ENCODE measurements around the gene SLC2A9.

Gene SLC2A9

DNA sequence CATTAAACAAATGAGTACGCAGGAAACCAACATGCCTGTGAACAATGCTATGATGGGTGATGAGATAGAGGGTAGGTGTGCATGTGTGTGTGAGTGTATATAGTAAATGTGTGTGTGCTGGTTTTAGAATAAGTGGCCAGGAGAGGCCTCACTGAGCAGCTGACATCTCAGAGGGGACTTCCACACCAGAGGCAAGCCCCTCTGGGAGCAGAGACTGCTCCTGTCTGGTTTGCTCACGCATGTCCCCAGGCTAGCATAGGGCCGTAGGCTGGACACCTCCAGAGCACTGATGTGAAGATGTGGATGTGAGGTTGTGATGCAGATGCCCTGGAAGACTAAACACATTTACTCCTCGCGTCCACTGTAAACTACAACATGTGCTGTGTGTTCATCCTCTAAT, 135.3 kb downstream of the SLC2A9 start:
- no peak for DNase-seq

DNA sequence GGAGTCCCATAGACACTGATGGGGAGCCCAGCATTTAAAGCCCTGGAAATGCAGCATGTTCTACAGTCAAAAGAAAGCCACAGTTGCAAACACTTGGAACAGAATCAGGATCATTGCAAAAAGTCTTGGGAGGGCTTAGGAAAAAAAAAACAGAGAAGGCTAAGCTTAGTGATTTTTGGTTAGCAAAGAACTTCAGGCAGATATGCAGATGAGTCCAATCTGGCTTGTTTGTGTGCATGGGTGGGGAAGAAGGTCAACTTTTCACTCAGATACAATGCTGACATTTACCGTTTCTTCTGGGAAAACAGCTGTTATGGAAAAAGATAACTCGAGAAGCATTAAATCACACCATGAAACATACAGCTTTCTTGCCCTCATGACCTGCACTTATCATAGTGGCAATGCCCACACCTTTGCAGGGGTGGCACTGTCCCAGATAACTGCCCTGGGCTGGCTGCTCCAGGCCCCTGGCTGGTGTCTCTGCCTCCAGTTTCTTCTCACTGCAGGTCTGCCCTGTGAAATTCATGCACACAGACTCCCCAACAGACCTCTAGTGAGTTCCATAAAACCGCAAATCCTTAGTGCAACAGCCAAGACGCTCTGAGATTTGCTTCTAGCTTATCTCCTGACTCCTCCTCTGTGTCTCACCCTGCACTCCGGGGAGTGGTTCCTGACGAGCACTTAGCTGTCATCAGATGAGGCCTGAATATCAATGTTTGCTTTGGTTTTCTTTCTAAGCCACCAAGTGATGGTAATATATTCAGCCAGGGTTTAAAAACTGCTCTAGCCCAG, 140.7 kb downstream of the SLC2A9 start:
- no peak for DNase-seq

DNA sequence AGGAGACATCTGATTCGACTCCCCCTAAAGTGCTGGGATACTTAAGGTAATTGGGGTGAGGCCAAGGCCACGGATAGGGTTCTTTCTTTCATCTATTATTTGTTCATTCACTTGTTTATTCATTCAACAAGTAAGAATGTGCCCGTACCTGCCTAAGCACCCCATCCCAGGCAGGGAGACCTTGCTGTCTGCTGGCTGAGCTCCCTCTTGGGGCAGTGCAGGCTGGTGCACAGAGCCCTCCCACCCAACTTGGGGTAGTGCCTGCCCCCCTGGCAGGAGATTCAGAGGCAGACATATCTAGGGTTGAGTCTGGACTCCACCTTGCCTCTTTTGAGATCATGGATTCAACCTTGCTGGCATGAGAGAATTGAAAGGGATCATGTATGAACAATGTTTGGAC, 144.2 kb downstream of the SLC2A9 start:
- no peak for DNase-seq

DNA sequence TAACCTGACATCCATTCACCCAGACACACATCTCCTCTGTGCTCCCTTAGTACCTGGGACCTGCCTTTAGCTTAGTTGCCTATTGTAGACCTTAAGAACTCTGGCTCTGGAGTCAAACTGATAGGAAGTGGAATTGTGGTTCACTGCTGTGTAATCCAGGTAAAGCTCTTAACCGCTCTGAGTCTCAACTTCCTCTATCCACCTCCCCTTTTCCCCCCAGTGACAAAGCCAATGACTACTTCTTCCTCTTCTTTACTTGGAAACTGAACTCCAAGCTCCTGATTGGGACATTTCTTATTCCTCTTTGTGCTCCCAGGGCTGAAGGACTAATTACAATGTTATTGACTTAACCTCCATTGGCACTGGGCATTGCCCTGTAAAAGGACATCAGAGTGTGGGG, 145.8 kb downstream of the SLC2A9 start:
- peak; percentile 45 to 75 (median 60) for DNase-seq

DNA sequence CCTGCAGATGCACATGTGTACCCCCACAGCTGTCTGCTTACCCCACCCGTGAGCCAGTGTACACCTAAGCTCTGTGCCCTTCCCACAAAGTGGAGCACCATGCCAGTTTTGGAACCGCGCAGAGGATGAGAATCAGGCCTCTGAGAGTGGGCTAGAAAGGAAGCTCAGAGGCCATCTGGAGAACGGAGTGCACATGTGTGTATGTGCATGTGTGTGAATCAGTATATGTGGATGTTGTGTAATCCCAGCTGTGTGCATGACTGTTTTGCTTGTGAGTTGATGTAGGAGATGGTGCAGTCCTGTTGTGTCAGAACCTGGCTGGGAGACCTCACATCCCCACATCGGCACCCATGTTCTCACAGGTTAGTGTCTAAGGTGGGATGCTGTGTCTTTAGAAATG, 146.9 kb downstream of the SLC2A9 start:
- no peak for DNase-seq

DNA sequence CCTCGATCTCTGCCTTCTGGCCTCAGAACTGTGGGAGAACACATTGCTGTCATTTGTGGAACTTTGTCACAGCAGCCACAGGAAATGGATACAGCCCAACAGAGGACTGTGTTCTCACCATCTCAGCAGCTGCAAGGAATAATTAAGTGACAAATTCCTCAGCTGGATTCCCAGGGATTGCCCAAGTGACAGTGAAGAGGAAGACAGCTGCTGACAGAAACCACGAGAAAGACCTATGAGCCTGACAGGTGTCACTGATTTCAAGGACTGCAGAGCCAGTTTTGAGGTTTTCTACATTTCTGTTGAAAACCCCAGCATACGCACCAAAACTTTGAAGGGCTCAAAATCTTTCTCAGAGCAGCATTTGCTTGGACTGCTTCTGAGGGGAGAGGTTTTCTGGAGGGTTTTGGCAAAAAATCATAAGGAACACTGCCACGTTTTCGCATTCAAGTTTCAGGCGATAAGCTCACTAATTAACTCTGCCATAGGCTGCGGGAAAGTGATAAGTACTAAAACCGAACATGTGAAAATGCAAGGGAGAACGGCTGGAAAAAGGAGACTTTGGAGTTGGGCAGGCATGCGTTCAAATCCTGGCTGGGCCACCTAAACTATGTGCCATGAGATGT, 151.0 kb downstream of the SLC2A9 start:
- DNase-seq: no peak

DNA sequence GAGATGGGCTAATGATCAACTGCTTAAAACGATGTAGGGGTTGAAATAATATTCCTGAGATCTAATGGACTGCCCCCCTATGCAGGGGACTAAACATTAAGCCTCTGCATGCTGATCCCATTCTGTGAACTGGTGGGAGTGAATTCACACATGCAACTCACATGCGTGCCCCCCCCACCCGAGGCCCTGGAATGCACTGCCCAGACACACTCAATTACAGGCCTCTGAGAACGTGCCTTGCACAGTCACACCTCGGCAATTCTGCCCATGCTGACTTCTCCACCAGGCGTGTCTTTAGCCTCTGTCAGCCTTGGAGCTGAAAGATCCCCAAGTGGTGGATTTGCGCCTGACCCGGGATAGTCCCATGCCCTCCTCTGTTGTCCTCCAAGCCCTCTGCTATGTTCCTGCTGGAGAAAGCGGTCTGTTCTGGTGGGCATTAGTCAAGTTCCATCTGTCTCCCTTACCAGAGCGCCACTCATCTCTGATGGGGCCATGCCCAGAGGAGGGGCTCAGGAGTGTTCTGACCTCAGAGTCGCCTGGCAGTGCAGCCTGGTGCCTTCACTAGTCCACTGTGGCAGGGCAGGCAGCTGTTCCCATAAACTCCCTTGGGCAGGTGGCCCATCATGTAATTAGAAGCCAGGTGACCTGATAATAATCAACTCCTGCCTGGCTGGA, 153.4 kb downstream of the SLC2A9 start:
- DNase-seq: no peak

DNA sequence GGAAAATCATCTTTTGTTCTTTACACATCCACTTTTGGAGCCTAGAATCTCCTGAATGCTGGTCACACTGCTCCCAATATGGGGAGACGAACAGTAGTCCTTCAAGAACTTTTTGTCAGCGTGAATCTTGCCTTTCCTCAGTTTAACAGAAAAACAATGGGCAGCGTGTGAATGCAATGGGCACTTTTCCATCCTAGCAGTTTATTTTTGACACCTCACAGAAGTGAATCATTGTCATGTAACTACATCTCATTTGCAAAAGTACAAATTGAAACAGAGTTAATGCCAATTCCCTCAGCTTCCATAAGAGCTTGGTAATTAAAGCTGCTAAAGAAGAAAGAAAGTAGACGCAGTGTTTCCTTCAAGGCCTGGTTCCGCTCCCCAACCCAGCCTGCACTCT, 154.4 kb downstream of the SLC2A9 start:
- no peak for DNase-seq

DNA sequence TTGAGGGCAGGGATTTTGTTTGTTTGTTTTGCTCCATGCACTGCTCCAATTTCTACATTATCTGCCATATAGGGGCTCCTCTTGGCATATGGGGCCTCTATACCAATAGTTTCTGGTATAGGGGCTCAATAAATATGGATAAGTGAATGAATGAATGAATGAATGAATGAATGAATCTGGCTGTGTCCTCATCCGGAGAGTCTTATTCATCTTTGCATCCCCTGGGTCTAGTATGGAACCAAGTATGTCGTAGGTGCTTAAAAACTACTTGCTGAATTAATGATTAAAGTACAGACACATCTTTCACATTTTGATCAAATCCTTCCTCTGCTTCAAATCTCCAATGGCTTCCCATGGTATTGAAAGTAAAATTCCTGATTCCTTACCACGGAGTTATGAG, 159.7 kb downstream of the SLC2A9 start:
- no peak for DNase-seq

DNA sequence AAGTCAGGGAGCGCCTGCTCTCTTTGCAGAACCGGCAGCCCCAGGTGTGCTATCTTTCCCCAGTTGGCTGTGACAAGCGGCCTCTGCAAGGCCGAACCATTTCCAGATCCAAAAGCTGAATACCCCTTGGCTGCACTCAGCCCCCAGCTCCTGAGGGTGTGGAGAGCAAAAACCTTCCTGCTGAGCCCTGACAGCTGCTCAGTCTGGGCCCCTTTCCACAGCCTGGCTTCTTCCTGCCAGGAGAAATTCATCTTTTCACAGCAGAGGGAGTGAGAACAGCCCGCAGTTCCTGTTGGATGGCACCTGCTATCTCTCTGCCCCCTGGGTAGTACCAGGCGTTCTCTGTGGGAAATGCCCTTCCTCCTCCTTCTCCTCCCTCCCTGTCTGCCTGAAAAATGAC, 161.5 kb downstream of the SLC2A9 start:
- DNase-seq: no peak

DNA sequence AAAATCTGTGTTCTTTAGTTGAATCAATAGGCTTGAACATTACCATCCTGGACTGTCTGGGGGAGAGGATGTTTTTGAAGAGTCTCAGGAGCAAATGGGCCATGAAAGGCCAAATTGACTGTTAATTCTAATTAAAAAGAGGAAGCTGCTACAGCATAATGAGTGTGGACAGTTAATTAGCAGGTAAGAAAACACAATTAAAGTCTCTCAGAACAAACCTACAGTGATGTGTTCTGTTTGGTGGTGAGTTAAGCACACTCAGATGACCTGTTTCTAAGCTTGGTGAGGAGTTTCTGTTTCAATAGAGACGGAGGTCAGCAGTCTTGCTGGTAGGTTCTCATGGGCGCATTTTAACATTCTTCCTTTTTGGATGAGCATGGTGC, 171.8 kb downstream of the SLC2A9 start:
- peak in 3 of 4 experiments; percentile 2 to 28 (median 14) for DNase-seq

DNA sequence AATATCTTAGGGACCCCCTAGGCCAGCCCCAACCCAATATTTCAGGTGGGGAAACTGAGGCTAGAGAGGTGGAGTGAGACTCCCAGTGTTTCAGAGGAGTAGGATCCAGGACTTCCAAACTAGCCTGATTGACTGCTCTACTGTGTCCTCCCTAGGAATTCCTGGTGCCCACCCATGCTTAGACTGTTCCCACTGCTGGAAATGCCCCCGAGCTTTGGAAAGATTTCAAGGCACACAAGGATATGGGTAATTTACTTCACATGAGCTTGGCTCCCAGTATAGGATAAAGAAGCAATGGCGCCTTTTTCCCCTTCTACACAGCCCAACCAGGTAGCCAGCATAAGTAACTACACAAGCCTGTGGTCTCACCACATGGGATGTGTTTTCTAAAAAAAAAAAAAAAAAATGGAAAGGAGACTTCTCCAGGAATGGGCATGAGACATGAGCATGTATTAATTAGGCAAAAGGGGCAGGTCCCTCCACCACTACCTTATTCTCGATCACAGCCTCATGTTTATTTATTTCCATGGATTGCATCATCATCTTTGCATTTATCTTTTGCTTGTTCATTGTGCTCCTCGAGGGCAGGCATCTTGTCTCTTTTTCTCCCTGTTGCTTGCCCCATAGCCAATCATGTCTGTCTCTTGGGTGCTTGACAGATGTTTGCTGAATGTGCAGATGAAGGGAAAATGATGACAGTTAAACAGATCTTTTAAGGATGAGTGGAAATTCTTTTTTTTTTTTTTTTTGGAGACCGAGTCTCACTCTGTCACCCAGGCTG, 173.1 kb downstream of the SLC2A9 start:
- peak in 1 of 4 experiments; percentile 3 for DNase-seq

DNA sequence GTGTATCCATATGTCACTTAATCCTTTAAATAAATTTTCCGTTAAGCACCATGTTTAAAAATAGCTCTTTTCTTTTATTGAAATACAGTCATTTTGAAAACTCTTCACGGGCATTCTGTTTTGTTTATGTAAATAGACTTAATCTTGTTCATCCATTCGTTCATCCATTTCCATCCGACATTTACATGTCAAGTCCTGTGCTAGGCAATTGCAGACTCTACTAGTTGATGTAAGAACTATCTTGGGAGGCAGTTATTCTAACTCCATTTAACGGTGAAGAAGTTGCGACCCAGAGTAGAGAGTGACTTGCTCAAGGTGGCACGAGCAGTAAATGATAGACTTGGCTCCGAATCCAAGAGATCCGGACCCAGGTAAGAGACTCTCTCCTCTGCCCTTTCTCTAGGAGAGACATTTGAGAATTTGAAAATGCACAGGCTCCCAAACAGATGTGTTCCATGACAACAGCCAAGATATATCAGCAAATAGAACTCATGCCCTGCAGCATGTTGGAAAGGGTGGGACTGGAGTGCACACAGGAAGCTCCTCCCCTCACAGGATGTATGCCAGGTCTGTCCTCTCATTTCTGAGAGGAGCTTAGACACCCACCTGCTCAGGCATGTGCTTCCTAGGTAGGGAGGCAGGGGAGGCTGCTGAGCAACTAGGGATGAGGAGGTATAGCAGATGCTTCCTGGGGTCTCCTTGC, 175.4 kb downstream of the SLC2A9 start:
- no peak for DNase-seq

DNA sequence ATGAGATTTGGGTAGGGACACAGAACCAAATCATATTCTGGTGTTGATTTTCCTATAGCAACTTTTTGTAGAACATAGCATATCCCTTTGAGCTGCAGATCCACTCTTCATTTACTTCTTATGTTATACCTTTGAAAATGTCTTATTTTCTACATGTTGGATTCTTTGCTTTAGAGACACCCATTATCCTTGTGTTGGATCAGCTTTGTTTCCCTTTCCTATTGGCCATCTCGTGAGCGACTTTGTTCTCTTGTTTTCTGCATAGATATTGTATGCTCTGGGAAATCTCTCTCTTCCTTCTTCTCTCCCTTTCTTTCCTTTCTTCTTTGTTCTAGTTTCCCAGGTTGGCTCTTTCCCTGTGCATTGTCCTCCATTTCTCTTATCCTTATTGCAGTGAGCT, 180.2 kb downstream of the SLC2A9 start:
- DNase-seq: no peak

DNA sequence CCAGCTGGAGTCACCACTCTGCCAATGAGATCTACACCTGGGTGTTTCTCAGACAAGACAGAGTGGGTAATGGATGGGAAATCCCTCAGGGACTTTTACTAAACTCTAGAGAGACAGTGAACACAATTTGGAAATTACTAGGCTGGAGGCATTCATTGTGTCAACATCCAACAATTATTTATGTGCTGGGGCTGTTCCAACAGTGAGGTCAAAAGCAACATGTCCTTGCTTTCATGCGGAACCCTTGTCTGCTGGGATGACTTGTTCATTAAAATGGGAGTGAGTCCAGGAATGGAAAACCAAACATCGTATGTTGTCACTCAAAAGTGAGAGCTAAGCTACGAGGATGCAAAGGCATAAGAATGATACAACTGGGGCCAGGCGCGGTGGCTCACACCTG, 185.9 kb downstream of the SLC2A9 start:
- no peak for DNase-seq

DNA sequence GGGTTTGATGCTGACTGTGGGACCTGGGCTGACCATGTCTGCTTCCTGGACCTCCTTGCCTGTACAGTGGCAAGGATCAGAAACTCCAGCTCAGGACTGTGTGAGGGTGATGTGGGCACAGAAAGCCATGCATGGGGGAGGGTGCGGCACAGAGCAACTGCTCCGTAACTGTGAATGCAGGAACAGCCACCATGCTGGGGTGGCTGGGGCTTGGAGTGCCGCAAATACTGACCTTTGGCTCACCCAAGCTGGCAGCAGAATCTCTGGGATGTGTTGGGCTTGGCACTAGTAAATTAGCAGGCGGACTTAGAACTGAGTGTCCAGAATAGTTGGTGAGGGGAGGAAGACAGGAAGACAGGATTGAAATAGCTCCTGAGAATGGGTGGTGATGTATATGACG, 187.9 kb downstream of the SLC2A9 start:
- DNase-seq: no peak

DNA sequence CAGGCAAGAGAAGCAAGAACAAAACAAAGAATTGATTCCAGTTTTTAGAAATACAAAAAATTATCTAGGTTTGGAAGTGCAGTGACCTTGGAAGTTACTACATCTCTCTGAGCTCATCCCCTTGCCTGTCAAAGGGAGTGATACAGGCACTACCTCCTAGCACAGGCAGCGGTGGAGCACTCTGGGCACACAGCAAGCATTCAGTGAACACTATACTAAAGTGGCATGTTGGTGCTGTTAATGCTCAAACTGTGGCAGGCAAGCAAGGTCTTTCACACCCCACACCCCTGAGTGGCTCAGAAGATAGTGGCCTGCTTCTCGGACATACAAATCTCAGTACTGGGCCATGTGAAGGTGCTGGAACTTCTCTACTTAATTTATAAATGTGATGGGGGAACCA, 188.7 kb downstream of the SLC2A9 start:
- no peak for DNase-seq

DNA sequence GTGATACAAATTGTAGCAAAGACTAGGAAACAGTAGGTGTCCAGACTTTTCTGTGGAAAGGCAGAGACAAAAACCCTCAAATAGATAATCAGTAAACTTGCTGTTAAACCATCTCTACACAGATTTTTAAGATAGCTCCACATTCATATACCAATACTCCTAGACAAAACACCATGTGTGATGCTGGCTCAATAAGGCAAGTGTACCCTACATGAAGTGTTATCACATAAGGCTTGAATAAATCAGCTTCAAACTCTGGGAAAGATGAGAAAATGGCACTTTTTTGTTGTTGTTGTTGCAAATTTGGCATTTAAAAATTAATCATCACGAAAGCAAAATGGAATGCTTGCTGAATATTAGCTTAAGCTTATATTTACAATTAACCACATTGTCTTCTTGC, 194.7 kb downstream of the SLC2A9 start:
- no peak for DNase-seq

DNA sequence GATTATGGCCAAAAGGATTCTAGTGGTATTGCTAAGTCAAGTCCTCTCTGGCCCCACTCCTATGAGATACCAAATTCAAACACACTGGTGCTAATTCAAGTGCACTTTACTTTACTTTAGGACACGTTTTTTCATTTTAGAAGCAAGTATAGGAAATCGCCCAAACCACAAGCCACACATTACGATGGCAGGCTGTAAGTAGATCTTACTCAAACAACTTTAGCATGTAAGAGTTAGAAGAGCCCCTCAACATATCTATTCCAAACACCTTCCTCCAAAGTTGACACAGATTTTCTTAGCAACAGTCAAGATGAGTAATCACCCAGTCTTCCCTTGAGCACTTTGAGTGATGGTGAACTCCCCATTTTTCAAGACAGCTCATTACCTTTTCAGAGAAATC, 196.2 kb downstream of the SLC2A9 start:
- no peak for DNase-seq

DNA sequence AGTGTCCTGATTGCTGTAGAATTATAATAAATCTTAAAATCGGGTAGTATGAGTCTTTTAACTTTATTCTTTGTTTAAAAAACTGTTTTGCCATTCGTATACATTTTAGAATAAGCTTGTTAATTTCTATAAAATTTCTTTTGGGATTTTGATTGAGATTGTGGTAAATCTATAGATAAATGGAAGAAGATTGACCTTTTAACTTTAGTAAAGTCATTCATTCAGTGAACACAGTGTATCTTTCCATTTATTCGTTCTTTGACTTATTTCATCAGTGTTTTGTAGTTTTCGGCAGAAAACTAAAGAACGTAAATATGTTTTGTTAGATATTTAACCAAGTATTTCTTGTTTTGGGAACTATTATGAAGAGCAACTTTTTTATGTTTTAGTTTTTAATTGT, 201.0 kb downstream of the SLC2A9 start:
- no peak for DNase-seq

DNA sequence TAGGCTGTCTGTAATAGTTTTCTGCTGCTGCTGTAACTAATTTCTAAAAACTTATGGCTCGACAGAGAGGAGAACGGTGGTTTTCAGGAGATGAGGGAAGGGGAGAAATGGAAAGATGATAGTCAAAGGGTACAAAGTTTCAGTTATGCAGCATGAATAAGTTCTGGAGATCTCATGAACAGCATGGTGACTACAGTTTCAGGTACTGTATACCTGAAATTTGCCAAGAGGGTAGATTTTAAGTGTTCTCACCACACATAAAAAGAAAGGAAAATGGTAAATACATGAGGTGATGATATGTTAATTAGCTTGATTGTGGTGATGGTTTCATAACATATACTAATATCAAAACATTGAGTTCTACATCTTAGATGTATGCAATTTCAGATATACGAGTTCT, 205.0 kb downstream of the SLC2A9 start:
- DNase-seq: no peak

DNA sequence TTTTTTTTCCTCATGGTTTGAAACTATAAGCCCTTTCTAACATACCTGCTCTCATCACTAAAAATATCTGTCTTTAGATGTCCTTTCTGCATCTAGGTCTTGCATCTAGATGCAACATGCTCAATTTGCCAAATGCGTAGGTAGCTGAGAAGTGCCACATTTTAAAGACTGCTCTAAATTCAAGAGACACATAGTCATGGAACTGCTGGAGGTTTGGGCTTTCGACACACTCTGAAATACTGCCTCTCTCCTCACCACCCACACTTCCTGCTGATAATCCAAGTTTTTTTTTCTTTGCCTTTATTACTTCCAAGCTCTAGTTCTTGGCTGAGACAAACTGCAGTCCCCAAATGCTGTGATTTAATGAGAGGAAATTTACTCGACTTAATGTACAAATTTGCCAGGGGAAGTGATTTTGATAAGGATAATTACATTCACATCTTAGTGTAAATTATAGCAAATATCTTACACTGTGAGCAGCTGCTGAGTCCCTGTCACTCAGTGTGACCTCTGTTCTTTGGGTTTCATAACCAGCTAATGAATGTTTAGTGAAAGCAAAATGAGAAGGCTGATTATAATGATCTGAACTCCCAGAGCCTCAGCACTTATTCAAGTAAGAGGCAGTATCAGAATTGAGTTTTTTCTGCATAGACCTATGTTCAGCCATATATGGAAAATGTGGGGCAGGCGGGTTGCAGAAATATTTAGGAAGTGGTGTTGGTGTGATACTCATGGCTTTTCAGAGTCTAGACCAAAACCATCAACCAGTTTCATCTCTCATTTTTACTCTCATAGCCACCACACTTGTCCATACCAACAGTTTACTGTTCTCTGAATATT, 208.6 kb downstream of the SLC2A9 start:
- peak; percentile 63 to 82 (median 76) for DNase-seq
